ENCODE results near the gene SH3TC2. TPM values are rescaled to one million over a fixed set of nuclear protein-coding genes. Genes with fewer than 3 reads are reported as not detected.

SH3TC2 gene
- total RNA-seq, 1 donor from 2014 or later: 0.21 TPM

DNA sequence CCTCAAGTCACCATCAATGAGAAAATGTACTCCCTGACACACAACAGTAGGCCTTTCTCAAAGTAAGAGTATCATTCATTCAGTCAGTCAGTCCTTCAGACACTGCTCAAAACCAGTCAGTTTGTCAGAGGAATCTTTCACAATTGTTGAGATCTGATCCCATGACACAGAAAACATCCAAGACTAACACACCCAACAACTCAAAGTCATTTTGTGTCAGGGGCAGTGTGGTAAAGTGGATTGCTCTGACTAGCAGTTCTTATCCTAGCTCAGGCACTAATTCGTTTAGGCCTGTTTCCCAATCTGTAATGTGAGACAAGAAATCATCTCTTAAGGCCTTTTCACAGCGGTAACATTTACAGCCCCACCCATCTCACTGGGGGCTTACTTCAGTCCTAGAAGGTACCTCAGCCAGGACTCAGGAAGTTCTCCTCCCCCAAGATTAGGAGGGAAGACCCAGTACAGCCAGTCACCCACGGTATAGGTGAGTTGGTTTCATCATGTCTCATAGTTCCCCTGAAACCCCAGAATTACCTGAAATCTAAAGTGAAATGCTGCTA, 31.9 kb downstream of the SH3TC2 start:
- TF ChIP-seq, protein P1, sequence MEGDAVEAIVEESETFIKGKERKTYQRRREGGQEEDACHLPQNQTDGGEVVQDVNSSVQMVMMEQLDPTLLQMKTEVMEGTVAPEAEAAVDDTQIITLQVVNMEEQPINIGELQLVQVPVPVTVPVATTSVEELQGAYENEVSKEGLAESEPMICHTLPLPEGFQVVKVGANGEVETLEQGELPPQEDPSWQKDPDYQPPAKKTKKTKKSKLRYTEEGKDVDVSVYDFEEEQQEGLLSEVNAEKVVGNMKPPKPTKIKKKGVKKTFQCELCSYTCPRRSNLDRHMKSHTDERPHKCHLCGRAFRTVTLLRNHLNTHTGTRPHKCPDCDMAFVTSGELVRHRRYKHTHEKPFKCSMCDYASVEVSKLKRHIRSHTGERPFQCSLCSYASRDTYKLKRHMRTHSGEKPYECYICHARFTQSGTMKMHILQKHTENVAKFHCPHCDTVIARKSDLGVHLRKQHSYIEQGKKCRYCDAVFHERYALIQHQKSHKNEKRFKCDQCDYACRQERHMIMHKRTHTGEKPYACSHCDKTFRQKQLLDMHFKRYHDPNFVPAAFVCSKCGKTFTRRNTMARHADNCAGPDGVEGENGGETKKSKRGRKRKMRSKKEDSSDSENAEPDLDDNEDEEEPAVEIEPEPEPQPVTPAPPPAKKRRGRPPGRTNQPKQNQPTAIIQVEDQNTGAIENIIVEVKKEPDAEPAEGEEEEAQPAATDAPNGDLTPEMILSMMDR (IDR thresholded peaks at IDR 0.05): no peak
- H3K4me1 ChIP-seq: no peaks in the 10 kb centered on the region
- H3K27me3 ChIP-seq: no peaks in the 10 kb centered on the region
- intact Hi-C loops (cut with DNase I): no loop called here
- no peak overlapping the region for H3K27ac ChIP-seq
- no peaks in the 10 kb centered on the region for H3K9me3 ChIP-seq
- H3K4me3 ChIP-seq: no peak overlapping the region
- DNase-seq (ENCODE audit: low spot score in 2 of 2): no peak
- no peaks in the 10 kb centered on the region for H3K36me3 ChIP-seq

DNA sequence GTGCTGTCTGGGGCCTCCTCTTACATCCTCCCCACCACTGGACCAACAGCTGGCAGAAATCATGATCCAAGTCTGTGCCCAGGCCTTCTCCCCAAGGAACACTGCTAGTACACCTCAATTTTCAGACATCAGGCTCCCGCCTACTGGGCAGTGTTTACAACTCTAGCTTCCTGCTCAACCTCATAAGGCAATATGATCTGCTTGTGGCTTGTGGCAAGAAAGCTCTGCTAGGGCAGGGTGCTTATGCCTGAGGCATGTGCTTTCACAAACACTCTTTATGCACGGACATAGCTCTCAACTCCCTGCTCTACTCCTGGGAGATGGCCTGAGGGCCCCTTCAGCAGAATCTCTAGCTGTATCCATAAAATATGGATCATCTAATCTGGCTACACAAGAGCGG, 32.5 kb downstream of the SH3TC2 start:
- no peak overlapping the region for H3K27ac ChIP-seq
- H3K9me3 ChIP-seq: no peaks in the 10 kb centered on the region
- no peak overlapping the region for H3K4me3 ChIP-seq
- no peaks in the 10 kb centered on the region for H3K36me3 ChIP-seq
- H3K4me1 ChIP-seq: no peaks in the 10 kb centered on the region
- no peak for DNase-seq (ENCODE audit: low spot score in 2 of 2)
- TF ChIP-seq, protein P1 (IDR thresholded peaks at IDR 0.05): no peak
- no peaks in the 10 kb centered on the region for H3K27me3 ChIP-seq
- intact Hi-C loops (cut with DNase I): no loop called here

DNA sequence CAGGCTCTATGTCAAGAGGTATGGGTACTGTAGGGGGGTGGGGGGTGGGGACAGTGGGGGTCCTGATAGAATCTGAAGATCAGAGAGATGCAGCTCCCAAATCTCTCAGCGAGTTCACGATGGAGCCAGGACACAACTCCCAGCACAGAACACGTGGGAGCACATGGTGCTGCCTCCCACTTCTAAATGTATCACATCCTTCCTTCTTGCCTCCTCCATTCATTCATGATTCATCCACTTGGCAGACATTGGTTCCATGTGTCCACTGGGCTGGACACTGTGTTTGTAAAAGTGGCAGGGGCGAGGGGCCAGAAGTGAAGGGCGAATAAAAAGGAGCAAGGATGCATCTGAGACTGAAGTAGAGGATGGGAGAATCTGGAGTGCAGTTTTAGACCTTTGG, 33.9 kb downstream of the SH3TC2 start:
- no peaks in the 10 kb centered on the region for H3K27me3 ChIP-seq
- no peaks in the 10 kb centered on the region for H3K9me3 ChIP-seq
- DNase-seq (ENCODE audit: low spot score in 2 of 2): no peak
- no peaks in the 10 kb centered on the region for H3K36me3 ChIP-seq
- H3K4me1 ChIP-seq: no peaks in the 10 kb centered on the region
- H3K27ac ChIP-seq: no peak overlapping the region
- no peak overlapping the region for H3K4me3 ChIP-seq
- intact Hi-C loops (cut with DNase I): no loop called here
- TF ChIP-seq, protein P1 (IDR thresholded peaks at IDR 0.05): no peak

DNA sequence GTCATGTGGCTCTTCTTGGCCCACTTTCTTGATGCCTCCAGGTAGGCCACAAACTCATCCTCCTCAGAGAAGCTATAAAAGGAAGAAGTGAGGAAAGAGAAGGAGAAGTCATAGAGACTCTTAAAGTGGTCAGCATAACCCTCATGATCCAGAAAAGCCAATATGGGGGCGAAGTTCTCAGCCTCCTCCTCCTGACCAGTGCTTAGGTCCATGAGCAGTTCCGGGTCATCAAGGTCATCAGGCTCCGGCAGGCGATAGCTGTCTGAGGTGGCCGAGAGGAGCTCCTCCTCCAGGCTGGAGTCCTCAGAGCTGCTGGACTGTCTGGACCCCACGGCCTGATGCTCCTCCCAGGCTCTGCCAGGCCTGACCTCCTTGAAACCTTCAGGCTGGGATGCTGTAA, 34.7 kb downstream of the SH3TC2 start:
- H3K27me3 ChIP-seq: no peaks in the 10 kb centered on the region
- no peaks in the 10 kb centered on the region for H3K36me3 ChIP-seq
- no peaks in the 10 kb centered on the region for H3K9me3 ChIP-seq
- H3K4me3 ChIP-seq: no peak overlapping the region
- DNase-seq (ENCODE audit: low spot score in 2 of 2): no peak
- H3K4me1 ChIP-seq: no peaks in the 10 kb centered on the region
- H3K27ac ChIP-seq: no peak overlapping the region
- TF ChIP-seq, protein P1 (IDR thresholded peaks at IDR 0.05): no peak
- intact Hi-C loops (cut with DNase I): no loop called here

DNA sequence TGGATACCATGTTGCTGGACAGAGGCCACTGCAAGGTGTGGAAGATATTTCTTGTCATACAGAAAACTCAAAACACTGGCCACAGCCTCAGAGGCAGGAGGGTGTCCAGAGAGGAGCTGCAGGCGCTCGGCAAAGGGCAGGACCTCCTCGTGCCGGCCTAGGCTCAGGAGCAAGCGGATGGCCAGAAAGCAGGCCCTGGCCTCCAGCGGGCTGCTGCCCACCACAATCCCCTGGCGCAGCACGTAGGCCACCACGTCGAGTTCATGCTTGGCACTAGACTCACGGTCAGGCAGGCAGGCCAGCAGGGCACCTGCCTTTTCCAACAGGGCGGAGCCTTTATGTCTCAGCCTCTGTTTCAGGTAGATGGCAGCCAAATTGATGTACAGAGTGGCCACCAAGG, 35.2 kb downstream of the SH3TC2 start:
- intact Hi-C loops (cut with DNase I): no loop called here
- TF ChIP-seq, protein P1 (IDR thresholded peaks at IDR 0.05): no peak
- no peaks in the 10 kb centered on the region for H3K36me3 ChIP-seq
- H3K4me3 ChIP-seq: no peak overlapping the region
- no peak overlapping the region for H3K27ac ChIP-seq
- H3K27me3 ChIP-seq: no peaks in the 10 kb centered on the region
- no peaks in the 10 kb centered on the region for H3K9me3 ChIP-seq
- no peaks in the 10 kb centered on the region for H3K4me1 ChIP-seq
- no peak for DNase-seq (ENCODE audit: low spot score in 2 of 2)

DNA sequence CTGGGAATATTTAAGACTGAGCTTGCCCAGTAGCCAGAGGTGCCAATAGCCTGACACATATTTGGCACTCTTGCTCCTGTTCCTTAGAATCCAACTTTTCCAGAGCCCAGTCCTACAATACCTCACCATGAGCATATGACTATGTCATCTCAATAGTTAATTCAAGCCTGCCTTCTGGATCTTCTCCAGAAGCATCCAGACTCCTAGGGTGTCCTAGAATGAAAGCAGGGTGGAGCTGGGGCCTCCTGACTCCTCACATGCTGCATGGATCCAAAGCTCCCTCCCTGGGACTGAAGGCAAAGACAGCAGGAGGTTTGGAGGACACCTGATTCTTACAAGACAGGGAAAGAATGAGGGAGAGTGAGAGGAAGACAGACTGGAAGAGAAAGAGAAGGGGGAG, 37.9 kb downstream of the SH3TC2 start:
- no peak for DNase-seq (ENCODE audit: low spot score in 2 of 2)
- no peaks in the 10 kb centered on the region for H3K36me3 ChIP-seq
- no peak overlapping the region for H3K27ac ChIP-seq
- H3K4me1 ChIP-seq: no peaks in the 10 kb centered on the region
- intact Hi-C loops (cut with DNase I): no loop called here
- TF ChIP-seq, protein P1 (IDR thresholded peaks at IDR 0.05): no peak
- H3K27me3 ChIP-seq: no peaks in the 10 kb centered on the region
- H3K9me3 ChIP-seq: no peaks in the 10 kb centered on the region
- H3K4me3 ChIP-seq: no peak overlapping the region

All from ascending aorta (tissue), 2 donors.